Measurements from ENCODE around the gene SLC38A1.
"Not testable (repeated sequence)": the region's sequence is repeated elsewhere in the genome, so short reads cannot be mapped to it uniquely, and the experiment has no call there.

SLC38A1 gene

GRCh38 chr12:46201284-46201789, 67.5 kb downstream of the SLC38A1 start:
- DNase-seq = no peak

GRCh38 chr12:46200551-46200950, 68.3 kb downstream of the SLC38A1 start:
- DNase-seq = no peak

GRCh38 chr12:46198913-46199312, 69.9 kb downstream of the SLC38A1 start:
- DNase-seq = no peak

- DNase-seq = no peak
Observed at GRCh38 chr12:46197883-46198282, 71.0 kb downstream of the SLC38A1 start.

- not testable (repeated sequence) for DNase-seq
Observed at GRCh38 chr12:46190533-46190932, 78.3 kb downstream of the SLC38A1 start.

GRCh38 chr12:46188170-46188569, 80.7 kb downstream of the SLC38A1 start:
- no peak for DNase-seq

- DNase-seq = no peak
Observed at GRCh38 chr12:46187023-46187422, 81.8 kb downstream of the SLC38A1 start.

GRCh38 chr12:46186088-46186487, 82.8 kb downstream of the SLC38A1 start:
- DNase-seq = no peak

- no peak for DNase-seq
Observed at GRCh38 chr12:46185686-46186085, 83.2 kb downstream of the SLC38A1 start.

GRCh38 chr12:46184798-46185595, 83.8 kb downstream of the SLC38A1 start:
- DNase-seq = no peak

- no peak for DNase-seq
Observed at GRCh38 chr12:46183112-46183511, 85.7 kb downstream of the SLC38A1 start.

- DNase-seq = no peak
Observed at GRCh38 chr12:46181465-46181864, 87.4 kb downstream of the SLC38A1 start.

- no peak for DNase-seq
Observed at GRCh38 chr12:46179693-46180452, 89.0 kb downstream of the SLC38A1 start.

- DNase-seq = no peak
Observed at GRCh38 chr12:46177837-46178608, 90.8 kb downstream of the SLC38A1 start.

- no peak for DNase-seq
Observed at GRCh38 chr12:46177025-46177424, 91.8 kb downstream of the SLC38A1 start.

- no peak for DNase-seq
Observed at GRCh38 chr12:46174919-46175318, 93.9 kb downstream of the SLC38A1 start.

- DNase-seq = no peak
Observed at GRCh38 chr12:46174061-46174662, 94.7 kb downstream of the SLC38A1 start.

GRCh38 chr12:46168426-46168825, 100.4 kb downstream of the SLC38A1 start:
- DNase-seq = no peak

- DNase-seq = no peak
Observed at GRCh38 chr12:46167412-46167811, 101.4 kb downstream of the SLC38A1 start.

GRCh38 chr12:46165191-46165590, 103.7 kb downstream of the SLC38A1 start:
- DNase-seq = no peak

- DNase-seq = no peak
Observed at GRCh38 chr12:46164186-46164761, 104.6 kb downstream of the SLC38A1 start.

GRCh38 chr12:46162549-46163076, 106.2 kb downstream of the SLC38A1 start:
- not testable (repeated sequence) for DNase-seq

Data from midbrain (tissue), 1 donor.